Osteoblast (primary cell): ENCODE measurements around the gene SAAL1. TPM values are rescaled to one million over a fixed set of nuclear protein-coding genes. Genes with fewer than 3 reads are reported as not detected.

Source experiments
- DNase-seq: peaks from one replicate; pipeline ENCODE4 v3.0.0; 2011; ENCODE audit warnings: low spot score, mixed read lengths; ENCODE audit not compliant: insufficient read length; ENCODE audit errors: missing footprints
- H2AFZ ChIP-seq: 2 replicates; pipeline ENCODE4 v1.6.0; 2011; ENCODE audit warnings: mild to moderate bottlenecking, low read length
- H3K27ac ChIP-seq: 2 replicates; pipeline ENCODE4 v1.5.1; 2011; ENCODE audit warnings: mild to moderate bottlenecking, low read depth, low read length, moderate library complexity
- H3K27me3 ChIP-seq: 2 replicates; pipeline ENCODE4 v1.6.0; 2012; ENCODE audit warnings: mild to moderate bottlenecking, control low read depth, inconsistent platforms, low read length, moderate library complexity; ENCODE audit not compliant: insufficient read depth
- H3K36me3 ChIP-seq: 2 replicates; pipeline ENCODE4 v1.5.1; 2011; ENCODE audit warnings: mild to moderate bottlenecking, low read length, control low read depth, moderate library complexity; ENCODE audit not compliant: insufficient read depth
- H3K4me1 ChIP-seq: 2 replicates; pipeline ENCODE4 v1.5.1; 2011; ENCODE audit warnings: mild to moderate bottlenecking, low read length, control low read depth, moderate library complexity; ENCODE audit not compliant: insufficient read depth
- H3K4me2 ChIP-seq: 2 replicates; pipeline ENCODE4 v1.6.0; 2011; ENCODE audit warnings: mild to moderate bottlenecking, low read length; ENCODE audit not compliant: insufficient read depth
- H3K4me3 ChIP-seq: fragments of 200-600 bp; sonication (generic); 3 replicates; pipeline ENCODE4 v1.5.1; 2012; ENCODE audit warnings: mild to moderate bottlenecking, low read length, inconsistent platforms; ENCODE audit not compliant: insufficient read depth
- H3K79me2 ChIP-seq: 2 replicates; pipeline ENCODE4 v1.6.0; 2012; ENCODE audit warnings: mild to moderate bottlenecking, low read length, control low read depth, inconsistent platforms; ENCODE audit not compliant: insufficient read depth
- H3K9me3 ChIP-seq: 2 replicates; pipeline ENCODE4 v1.5.1; 2011; ENCODE audit warnings: low read depth, low read length, control low read depth
- H4K20me1 ChIP-seq: 2 replicates; pipeline ENCODE4 v1.6.0; 2012; ENCODE audit warnings: mild to moderate bottlenecking, low read length, control low read depth; ENCODE audit not compliant: insufficient read depth
- CTCF ChIP-seq: IDR thresholded peaks from 2 replicates; pipeline ENCODE4 v1.5.1; 2011; ENCODE audit warnings: mild to moderate bottlenecking, low read depth, low read length, moderate library complexity; ENCODE audit errors: extremely low read depth
- total RNA-seq: library from RNA; depleted of rRNA; stranded (reverse); fragments of >200 nt; gene quantifications from 2 replicates; pipeline ENCODE4 v1.2.3, GENCODE V29; 2012

SAAL1 gene
- total RNA-seq, 1 donor = 15.6 TPM

- Histone ChIP-seq H3K9me3 (no peaks in the 10 kb centered on the region), H3K27ac (no peak overlapping the region), H3K27me3 (no peaks in the 10 kb centered on the region), H3K4me1 (peaks cover 4% of the 10 kb centered on the region), H4K20me1 (no peaks in the 10 kb centered on the region), H3K36me3 (peaks cover 9% of the 10 kb centered on the region), H3K4me2 (no peak overlapping the region), H2AFZ (no peak overlapping the region), H3K79me2 (no peaks in the 10 kb centered on the region), H3K4me3 (no peak overlapping the region)
- DNase-seq = no peak
- TF ChIP-seq CTCF = no peak
These were observed 24.3 kb downstream of the SAAL1 start for GRCh38 chr11:18081551-18081950.

- Histone ChIP-seq H3K4me1 (peaks cover 5% of the 10 kb centered on the region), H4K20me1 (no peaks in the 10 kb centered on the region), H3K4me2 (no peak overlapping the region), H3K4me3 (no peak overlapping the region), H3K27ac (no peak overlapping the region), H2AFZ (no peak overlapping the region), H3K9me3 (no peaks in the 10 kb centered on the region), H3K27me3 (no peaks in the 10 kb centered on the region), H3K36me3 (peaks cover 5% of the 10 kb centered on the region), H3K79me2 (no peaks in the 10 kb centered on the region)
- no peak for TF ChIP-seq CTCF
- no peak for DNase-seq
These were observed 25.4 kb downstream of the SAAL1 start for GRCh38 chr11:18080451-18080850.

- H3K79me2 ChIP-seq = no peaks in the 10 kb centered on the region
- H3K27ac ChIP-seq = no peak overlapping the region
- no peaks in the 10 kb centered on the region for H4K20me1 ChIP-seq
- H3K36me3 ChIP-seq = peaks cover 5% of the 10 kb centered on the region
- H3K4me1 ChIP-seq = peaks cover 11% of the 10 kb centered on the region
- H3K9me3 ChIP-seq = no peaks in the 10 kb centered on the region
- no peak for TF ChIP-seq CTCF
- DNase-seq = no peak
- no peak overlapping the region for H3K4me2 ChIP-seq
- no peak overlapping the region for H2AFZ ChIP-seq
- H3K27me3 ChIP-seq = no peaks in the 10 kb centered on the region
- no peak overlapping the region for H3K4me3 ChIP-seq
These were observed 27.0 kb downstream of the SAAL1 start for GRCh38 chr11:18078909-18079308.

- no peak for TF ChIP-seq CTCF
These were observed 30.4 kb downstream of the SAAL1 start for GRCh38 chr11:18075444-18075843.

More at GRCh38 chr11:18075444-18075843, 30.4 kb downstream of the SAAL1 start:
- Histone ChIP-seq H3K4me1 (peaks cover 11% of the 10 kb centered on the region), H3K27me3 (no peaks in the 10 kb centered on the region), H4K20me1 (no peaks in the 10 kb centered on the region), H3K4me3 (no peak overlapping the region), H3K36me3 (peaks cover 5% of the 10 kb centered on the region), H3K79me2 (no peaks in the 10 kb centered on the region), H3K4me2 (no peak overlapping the region), H2AFZ (no peak overlapping the region), H3K9me3 (no peaks in the 10 kb centered on the region), H3K27ac (no peak overlapping the region)
- no peak for DNase-seq
